Kidney capillary endothelial cell (primary cell): ENCODE results near the gene HUWE1.
"Not testable (repeated sequence)": the region's sequence is repeated elsewhere in the genome, so short reads cannot be mapped to it uniquely, and the experiment has no call there.

ENCODE experiments used
- DNase-seq: peaks from one replicate; pipeline ENCODE4 v3.0.0-alpha.2; 2018; ENCODE audit warnings: low spot score

The HUWE1 gene, protein sequence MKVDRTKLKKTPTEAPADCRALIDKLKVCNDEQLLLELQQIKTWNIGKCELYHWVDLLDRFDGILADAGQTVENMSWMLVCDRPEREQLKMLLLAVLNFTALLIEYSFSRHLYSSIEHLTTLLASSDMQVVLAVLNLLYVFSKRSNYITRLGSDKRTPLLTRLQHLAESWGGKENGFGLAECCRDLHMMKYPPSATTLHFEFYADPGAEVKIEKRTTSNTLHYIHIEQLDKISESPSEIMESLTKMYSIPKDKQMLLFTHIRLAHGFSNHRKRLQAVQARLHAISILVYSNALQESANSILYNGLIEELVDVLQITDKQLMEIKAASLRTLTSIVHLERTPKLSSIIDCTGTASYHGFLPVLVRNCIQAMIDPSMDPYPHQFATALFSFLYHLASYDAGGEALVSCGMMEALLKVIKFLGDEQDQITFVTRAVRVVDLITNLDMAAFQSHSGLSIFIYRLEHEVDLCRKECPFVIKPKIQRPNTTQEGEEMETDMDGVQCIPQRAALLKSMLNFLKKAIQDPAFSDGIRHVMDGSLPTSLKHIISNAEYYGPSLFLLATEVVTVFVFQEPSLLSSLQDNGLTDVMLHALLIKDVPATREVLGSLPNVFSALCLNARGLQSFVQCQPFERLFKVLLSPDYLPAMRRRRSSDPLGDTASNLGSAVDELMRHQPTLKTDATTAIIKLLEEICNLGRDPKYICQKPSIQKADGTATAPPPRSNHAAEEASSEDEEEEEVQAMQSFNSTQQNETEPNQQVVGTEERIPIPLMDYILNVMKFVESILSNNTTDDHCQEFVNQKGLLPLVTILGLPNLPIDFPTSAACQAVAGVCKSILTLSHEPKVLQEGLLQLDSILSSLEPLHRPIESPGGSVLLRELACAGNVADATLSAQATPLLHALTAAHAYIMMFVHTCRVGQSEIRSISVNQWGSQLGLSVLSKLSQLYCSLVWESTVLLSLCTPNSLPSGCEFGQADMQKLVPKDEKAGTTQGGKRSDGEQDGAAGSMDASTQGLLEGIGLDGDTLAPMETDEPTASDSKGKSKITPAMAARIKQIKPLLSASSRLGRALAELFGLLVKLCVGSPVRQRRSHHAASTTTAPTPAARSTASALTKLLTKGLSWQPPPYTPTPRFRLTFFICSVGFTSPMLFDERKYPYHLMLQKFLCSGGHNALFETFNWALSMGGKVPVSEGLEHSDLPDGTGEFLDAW (N-terminal part only)

DNA sequence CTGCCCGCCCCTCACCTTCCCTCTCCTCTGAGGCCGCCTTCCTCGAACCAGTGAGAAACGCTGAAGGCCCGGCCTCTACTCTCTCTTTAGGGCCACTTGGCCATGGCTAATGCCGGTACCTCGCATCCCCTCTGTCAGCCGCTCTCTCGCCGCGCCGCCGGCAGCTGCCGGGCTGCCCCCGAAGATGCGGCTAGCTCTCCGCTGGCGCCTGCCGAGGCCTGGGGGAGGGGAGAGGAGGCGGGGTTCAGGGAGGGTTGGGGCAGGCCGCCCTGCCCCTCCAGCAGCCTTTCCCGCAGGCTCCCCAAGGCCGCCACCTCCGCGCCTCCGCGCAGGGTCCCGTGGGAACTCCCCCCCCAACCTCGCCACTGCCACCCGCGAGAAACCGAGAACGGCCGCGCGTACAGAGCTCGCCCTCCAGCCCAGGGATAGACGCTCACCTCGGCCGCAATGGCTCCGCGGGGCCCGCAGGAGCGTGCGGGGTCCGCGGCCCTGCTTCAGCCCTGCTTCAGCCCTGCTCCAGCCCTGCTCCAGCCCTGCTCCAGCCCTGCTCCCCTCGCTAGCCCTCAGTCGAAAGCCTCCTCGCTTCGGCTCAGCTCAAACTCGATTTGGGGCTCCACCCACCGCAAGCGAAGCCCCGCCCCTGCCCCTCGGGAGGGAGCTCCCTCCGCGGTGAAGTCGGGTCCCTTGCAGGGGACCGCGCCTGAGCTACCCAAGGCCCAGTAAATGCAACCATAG is at the start of gene HUWE1:
Gene HUWE1, minus strand, starts transcription at position 569 of the 735 bp plus-strand sequence. CDS start 32,612 bp downstream, outside the sequence.
- peak; percentile 38 for DNase-seq

DNA sequence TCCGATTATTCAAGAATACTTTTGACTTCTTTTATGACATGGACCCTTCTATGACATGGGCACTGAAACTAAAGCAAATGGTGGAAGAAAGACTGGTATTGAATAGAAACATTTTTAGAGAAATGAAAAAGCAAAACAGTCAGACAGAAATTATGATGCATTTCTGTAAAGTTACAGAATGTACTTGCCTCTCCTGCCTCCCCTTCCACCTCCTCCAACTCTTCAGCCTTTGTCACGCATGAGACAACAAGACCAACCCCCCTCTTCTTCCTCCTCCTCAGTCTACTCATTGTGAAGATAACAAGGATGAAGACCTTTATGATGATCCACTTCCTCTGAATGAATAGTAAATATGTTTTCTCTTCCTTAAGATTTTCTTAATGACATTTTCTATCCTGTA is 46.3 kb upstream of the HUWE1 start:
- no peak for DNase-seq

- no peak for DNase-seq
These were observed 43.2 kb upstream of the HUWE1 start for GRCh38 chrX:53729751-53730150.

- DNase-seq, result no peak
These were observed 42.0 kb upstream of the HUWE1 start for GRCh38 chrX:53728506-53728905.

DNA sequence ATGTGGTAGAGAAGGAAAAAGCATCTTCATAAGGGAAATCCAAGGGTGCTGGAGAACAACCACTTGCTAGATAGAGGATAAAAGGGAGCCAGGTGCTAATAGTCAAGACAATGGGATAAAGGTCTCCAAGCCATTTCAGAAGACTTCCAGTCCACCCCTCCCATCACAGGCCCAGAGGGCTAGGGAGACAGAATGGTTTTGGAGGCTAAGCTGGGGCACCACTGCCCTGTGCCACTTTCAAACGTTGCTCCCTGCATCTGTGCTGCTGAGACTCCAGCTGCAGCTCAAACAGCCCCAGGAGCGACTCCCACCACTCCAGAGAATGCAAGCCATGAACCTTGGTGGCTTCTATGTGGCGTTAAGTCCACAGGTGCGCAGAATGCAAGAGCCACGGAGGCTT is 38.4 kb upstream of the HUWE1 start:
- no peak for DNase-seq

GRCh38 chrX:53723381-53723780 is 36.9 kb upstream of the HUWE1 start:
- no peak for DNase-seq

DNA sequence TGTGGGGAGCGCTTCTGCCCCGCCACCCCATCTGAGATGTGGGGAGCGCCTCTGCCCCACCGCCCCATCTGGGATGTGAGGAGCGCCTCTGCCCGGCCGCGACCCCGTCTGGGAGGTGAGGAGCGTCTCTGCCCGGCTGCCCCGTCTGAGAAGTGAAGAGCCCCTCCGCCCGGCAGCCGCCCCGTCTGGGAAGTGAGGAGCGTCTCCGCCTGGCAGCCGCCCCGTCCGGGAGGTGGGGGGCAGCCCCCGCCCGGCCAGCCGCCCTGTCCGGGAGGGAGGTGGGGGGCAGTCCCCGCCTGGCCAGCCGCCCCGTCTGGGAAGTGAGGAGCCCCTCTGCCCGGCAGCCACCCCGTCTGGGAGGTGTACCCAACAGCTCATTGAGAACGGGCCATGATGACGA is 35.1 kb upstream of the HUWE1 start:
- not testable (repeated sequence) for DNase-seq

DNA sequence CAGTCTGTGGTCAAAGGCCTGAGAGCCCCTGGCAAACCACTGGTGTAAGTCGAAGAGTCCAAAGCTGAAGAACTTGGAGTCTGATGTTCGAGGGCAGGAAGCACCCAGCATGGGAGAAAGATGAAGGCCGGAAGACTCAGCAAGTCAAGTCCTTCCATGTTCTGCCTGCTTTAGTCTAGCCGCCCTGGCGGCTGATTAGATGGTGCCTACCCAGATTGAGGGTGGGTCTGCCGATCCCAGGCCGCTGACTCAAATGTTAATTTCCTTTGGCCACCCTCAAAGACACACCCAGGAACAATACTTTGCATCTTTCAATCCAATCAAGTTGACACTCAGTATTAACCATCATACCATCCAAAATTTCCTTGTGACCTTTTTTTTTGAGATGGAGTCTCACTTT is 33.1 kb upstream of the HUWE1 start:
- DNase-seq, result not testable (repeated sequence)

- no peak for DNase-seq
These were observed 31.6 kb upstream of the HUWE1 start for GRCh38 chrX:53718073-53718472.

- DNase-seq, result no peak
These were observed 30.7 kb upstream of the HUWE1 start for GRCh38 chrX:53717205-53717604.

- DNase-seq, result peak; percentile 33
These were observed 30.0 kb upstream of the HUWE1 start for GRCh38 chrX:53716328-53717088.

DNA sequence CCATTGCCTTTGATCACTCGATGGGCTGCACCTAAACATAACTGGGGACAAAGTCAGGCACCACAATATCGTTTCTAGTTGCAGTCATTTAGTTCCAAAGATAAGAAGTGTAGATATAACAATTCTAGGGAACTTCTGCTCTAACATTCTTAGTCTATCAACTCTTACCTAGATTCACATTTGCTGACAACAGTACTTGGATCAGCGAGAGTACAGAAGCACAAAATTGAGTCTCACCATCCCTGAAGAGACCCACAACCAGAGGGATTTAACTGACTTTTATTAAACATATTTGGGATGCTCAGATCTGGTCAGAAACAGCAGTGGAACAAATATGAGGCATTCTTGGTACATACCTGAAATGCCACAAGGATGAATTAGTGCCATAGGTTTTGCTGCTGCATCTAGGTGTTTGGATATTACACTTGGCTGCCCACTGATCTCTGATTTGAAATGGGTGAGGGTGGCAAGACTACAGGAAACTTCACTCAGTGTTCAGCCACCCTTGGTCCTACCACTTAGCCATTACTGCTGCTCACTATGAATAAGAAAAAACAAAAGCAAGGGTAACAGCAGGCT is 28.9 kb upstream of the HUWE1 start:
- DNase-seq, result no peak

DNA sequence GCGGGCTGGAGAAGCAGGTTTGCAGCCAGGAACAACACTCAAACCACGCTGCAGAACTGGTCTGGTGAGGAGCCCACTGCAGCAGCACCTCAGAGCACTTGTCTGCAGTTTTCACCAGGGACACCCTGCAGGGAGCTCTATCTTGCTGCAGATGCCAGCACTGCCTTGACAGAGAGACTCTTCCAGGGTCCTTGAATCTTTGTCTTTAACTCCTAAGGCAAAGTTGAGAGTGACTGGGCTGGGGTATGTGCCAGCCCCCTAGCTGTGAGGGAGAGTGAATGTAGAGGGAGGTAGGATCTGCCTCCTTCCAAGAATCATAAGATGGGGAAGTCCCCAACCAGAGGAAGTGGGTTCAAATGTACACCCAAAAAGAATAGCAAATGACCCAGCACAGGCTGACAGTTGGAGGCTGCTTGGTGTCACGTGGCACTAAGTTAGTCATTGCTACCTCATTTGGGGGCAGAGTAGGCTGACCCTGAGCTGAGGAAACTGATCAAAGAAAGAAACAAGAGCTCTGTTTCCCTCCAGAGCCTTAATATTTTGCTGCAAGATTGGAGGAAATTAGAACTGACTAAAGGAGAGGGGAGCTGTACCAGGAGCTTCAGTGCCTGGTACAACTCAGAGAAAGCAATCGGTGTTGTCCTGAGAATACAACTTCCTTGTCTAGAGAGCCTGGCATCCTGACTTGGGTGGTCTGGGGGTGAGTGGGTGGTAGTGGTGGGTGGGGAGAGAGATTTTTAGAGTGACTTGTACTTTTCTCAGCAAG is 28.2 kb upstream of the HUWE1 start:
- no peak for DNase-seq

- no peak for DNase-seq
These were observed 27.6 kb upstream of the HUWE1 start for GRCh38 chrX:53713987-53714579.

GRCh38 chrX:53711436-53711835 is 24.9 kb upstream of the HUWE1 start:
- no peak for DNase-seq

GRCh38 chrX:53704854-53705253 is 18.3 kb upstream of the HUWE1 start:
- DNase-seq, result no peak

GRCh38 chrX:53704294-53704693 is 17.8 kb upstream of the HUWE1 start:
- DNase-seq, result no peak

GRCh38 chrX:53695946-53696549 is 9.5 kb upstream of the HUWE1 start:
- DNase-seq, result no peak

GRCh38 chrX:53694642-53695041 is 8.1 kb upstream of the HUWE1 start:
- DNase-seq, result no peak
